Panc1 (cell line): ENCODE results near the gene ZDHHC14.

Source experiments
- SIN3A ChIP-seq: IDR thresholded peaks from 2 replicates; pipeline ENCODE4 v1.6.1; 2012; ENCODE audit warnings: low read depth, mild to moderate bottlenecking, low read length, moderate library complexity, borderline replicate concordance; ENCODE audit not compliant: insufficient read depth
- TF ChIP-seq, protein P1 (sequence below): fragments of 450-650 bp; IDR thresholded peaks from 2 replicates; pipeline ENCODE4 v1.5.1; 2017; ENCODE audit warnings: mild to moderate bottlenecking

DNA sequence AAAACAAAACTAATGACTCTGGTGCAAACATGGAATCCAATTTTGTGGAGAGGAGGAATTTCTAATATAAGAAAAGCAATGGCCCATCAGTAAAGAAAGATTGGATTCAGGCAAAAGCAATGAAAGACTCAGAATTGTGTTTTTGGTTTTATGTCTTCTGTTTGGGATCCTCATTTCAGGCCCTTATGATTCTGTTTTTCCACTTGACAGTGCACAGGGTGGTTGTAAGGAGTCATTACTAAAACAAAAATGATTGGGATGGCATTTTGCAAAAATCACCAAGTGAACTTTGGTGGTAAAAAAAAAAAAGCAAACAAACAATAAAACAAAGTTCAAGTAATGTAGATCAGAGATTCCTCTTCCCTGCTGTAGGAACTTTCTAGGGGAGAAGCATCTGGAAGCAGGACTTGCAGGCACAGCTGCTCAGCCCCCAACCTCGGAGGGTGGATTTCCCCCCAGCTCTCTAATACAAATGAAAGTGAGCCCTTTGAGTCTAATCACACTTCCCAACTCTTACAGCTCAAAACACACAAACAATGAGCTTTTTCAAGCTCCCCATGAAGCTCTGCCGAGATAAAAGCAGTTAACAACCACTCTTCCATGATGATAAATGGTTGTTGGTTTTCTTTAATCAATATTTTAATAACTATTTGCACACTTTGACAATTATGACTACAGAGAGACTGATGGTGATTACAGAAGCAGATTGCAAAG lies 177.7 kb downstream of the ZDHHC14 start:
- TF ChIP-seq, protein P1, sequence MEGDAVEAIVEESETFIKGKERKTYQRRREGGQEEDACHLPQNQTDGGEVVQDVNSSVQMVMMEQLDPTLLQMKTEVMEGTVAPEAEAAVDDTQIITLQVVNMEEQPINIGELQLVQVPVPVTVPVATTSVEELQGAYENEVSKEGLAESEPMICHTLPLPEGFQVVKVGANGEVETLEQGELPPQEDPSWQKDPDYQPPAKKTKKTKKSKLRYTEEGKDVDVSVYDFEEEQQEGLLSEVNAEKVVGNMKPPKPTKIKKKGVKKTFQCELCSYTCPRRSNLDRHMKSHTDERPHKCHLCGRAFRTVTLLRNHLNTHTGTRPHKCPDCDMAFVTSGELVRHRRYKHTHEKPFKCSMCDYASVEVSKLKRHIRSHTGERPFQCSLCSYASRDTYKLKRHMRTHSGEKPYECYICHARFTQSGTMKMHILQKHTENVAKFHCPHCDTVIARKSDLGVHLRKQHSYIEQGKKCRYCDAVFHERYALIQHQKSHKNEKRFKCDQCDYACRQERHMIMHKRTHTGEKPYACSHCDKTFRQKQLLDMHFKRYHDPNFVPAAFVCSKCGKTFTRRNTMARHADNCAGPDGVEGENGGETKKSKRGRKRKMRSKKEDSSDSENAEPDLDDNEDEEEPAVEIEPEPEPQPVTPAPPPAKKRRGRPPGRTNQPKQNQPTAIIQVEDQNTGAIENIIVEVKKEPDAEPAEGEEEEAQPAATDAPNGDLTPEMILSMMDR = no peak
- no peak for TF ChIP-seq SIN3A
